ENCODE results near the gene ERC2.
A peak's percentile ranks its signal among the peaks of the same experiment; 100 is the strongest.

ERC2 gene

DNA sequence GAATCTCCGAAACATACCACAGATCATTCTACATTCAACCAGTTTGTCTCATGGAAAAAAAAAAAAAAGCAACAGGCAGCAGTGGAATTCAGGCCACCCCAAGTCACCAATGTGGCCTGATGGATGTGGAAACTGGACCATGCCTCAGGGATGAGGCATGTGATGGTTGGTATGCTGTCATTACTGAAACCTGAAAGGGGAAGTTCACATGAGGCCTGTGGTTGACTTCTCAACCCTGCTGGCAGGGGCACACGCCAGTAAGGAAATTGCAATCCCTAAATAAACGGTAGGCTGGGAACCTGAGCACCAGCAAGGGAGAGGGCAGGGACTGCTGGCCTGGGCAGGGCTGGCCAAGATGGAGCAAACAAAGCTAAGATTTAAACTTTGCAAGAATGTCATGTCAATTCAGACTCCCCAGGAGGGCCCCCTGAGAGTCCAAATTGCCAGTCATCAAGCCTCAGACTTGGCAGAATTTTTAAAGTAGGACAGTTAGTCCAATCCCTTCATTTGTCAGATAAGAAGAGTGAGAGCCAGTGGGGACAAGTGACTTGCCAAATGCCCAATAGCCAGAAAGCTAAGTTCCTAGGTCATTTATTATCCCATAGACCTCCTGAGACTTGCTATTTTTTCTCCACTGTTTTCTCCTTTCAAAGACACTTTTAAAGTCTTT is 310.4 kb downstream of the ERC2 start:
- Histone ChIP-seq H3K27ac (ENCODE audit: low read depth, low read length) (no peak overlapping the region), H3K9ac (ENCODE audit: low read depth, low read length) (no peak overlapping the region), H3K4me3 (ENCODE audit: low read depth, low read length) (no peak overlapping the region), H3K4me1 (ENCODE audit: control insufficient read depth, insufficient read depth, low read length) (0 out of 2 replicates have a peak, but pooled peaks cover 6% of the 10 kb centered on the region), H3K27me3 (ENCODE audit: control insufficient read depth, insufficient read depth, low read length) (no peaks in the 10 kb centered on the region), H3K9me3 (ENCODE audit: control insufficient read depth, insufficient read depth, low read length) (no peaks in the 10 kb centered on the region), H3K36me3 (ENCODE audit: control insufficient read depth, insufficient read depth, low read length) (no peaks in the 10 kb centered on the region)

DNA sequence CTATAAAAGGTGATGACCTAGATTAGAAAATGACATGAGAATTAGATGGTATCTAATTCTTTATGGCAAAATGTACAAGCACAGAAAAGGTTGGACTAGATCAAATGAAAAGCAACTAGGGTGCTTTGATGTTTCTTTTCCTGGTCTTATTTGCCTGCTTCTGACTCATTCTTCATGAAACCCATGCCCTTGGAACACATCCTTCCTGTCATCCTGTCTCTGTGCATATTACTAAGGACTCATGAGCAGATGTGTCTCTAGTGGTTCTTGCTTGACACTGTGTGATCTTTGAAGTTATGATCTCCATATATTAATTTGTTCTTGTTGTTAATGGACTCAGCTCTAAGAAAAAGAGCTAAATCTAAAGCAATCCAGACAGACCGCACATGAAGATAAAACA is 314.0 kb downstream of the ERC2 start:
- 0 out of 2 replicates have a peak, but pooled peaks cover 6% of the 10 kb centered on the region for H3K4me1 ChIP-seq (ENCODE audit: control insufficient read depth, insufficient read depth, low read length)
- no peaks in the 10 kb centered on the region for H3K36me3 ChIP-seq (ENCODE audit: control insufficient read depth, insufficient read depth, low read length)
- H3K9me3 ChIP-seq (ENCODE audit: control insufficient read depth, insufficient read depth, low read length): no peaks in the 10 kb centered on the region
- H3K27ac ChIP-seq (ENCODE audit: low read depth, low read length): no peak overlapping the region
- H3K9ac ChIP-seq (ENCODE audit: low read depth, low read length): no peak overlapping the region
- no peaks in the 10 kb centered on the region for H3K27me3 ChIP-seq (ENCODE audit: control insufficient read depth, insufficient read depth, low read length)
- no peak overlapping the region for H3K4me3 ChIP-seq (ENCODE audit: low read depth, low read length)

DNA sequence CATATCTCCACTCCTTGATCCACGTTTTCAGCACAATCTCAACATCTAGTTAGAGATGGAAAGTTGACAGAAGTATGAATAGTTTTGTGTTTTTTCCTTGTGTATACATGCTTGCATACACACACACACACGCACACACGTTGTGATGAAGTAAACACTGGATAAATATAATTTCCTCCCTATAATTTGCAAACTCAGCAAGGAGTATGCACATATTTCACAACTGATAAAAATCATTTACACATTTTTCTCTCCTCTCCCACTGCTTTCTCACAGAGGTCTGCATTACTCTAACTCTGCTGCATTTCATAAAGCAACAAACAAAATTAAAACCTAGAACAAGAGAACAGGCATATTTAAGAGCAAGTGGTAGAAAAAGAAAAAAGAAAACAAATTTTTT is 320.9 kb downstream of the ERC2 start:
- H3K27me3 ChIP-seq (ENCODE audit: control insufficient read depth, insufficient read depth, low read length): no peaks in the 10 kb centered on the region
- no peak overlapping the region for H3K4me3 ChIP-seq (ENCODE audit: low read depth, low read length)
- no peaks in the 10 kb centered on the region for H3K4me1 ChIP-seq (ENCODE audit: control insufficient read depth, insufficient read depth, low read length)
- H3K36me3 ChIP-seq (ENCODE audit: control insufficient read depth, insufficient read depth, low read length): no peaks in the 10 kb centered on the region
- H3K9me3 ChIP-seq (ENCODE audit: control insufficient read depth, insufficient read depth, low read length): no peaks in the 10 kb centered on the region
- H3K9ac ChIP-seq (ENCODE audit: low read depth, low read length): no peak overlapping the region
- H3K27ac ChIP-seq (ENCODE audit: low read depth, low read length): no peak overlapping the region

DNA sequence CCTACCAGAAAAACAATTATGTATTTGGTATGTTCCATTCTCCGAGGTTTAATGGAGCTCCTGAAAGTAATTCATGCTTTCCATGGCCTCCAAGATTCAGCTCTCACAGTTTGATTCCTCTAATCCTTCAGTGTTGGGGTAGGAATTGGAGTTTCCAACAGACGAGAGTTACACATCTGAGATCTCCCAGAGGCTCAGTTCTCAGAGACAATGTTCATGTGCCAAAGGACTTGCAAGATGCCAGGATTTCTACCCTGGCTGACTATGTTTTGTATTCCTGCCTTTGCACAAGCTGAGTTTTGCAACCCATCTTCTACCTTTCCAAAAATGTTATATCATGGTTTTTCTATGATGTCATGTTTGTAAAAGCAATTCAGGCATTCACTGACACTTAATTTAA is 322.9 kb downstream of the ERC2 start:
- Histone ChIP-seq H3K9ac (ENCODE audit: low read depth, low read length) (no peak overlapping the region), H3K4me3 (ENCODE audit: low read depth, low read length) (no peak overlapping the region), H3K36me3 (ENCODE audit: control insufficient read depth, insufficient read depth, low read length) (no peaks in the 10 kb centered on the region), H3K9me3 (ENCODE audit: control insufficient read depth, insufficient read depth, low read length) (no peaks in the 10 kb centered on the region), H3K4me1 (ENCODE audit: control insufficient read depth, insufficient read depth, low read length) (no peaks in the 10 kb centered on the region), H3K27me3 (ENCODE audit: control insufficient read depth, insufficient read depth, low read length) (no peaks in the 10 kb centered on the region), H3K27ac (ENCODE audit: low read depth, low read length) (no peak overlapping the region)

DNA sequence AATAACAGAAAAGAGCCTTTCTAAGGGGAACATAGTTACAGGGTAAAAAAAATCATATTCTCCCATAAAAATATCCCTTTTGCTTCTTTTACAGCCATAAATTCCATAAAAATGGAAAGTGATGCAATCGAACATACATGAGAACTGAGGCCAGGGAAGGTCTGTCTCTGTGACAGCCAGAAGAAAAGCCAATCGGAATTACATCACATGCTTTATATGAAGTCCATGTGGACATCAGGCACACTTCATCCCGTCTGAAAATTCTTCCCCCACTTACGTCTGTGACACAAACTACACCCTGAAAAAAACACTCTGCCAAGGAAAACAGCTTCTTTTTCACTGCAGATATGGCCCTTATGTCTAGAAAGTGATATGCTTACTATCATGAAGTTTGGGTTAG is 323.5 kb downstream of the ERC2 start:
- Histone ChIP-seq H3K27ac (ENCODE audit: low read depth, low read length) (no peak overlapping the region), H3K4me1 (ENCODE audit: control insufficient read depth, insufficient read depth, low read length) (no peaks in the 10 kb centered on the region), H3K27me3 (ENCODE audit: control insufficient read depth, insufficient read depth, low read length) (no peaks in the 10 kb centered on the region), H3K36me3 (ENCODE audit: control insufficient read depth, insufficient read depth, low read length) (no peaks in the 10 kb centered on the region), H3K4me3 (ENCODE audit: low read depth, low read length) (no peak overlapping the region), H3K9me3 (ENCODE audit: control insufficient read depth, insufficient read depth, low read length) (no peaks in the 10 kb centered on the region), H3K9ac (ENCODE audit: low read depth, low read length) (no peak overlapping the region)

DNA sequence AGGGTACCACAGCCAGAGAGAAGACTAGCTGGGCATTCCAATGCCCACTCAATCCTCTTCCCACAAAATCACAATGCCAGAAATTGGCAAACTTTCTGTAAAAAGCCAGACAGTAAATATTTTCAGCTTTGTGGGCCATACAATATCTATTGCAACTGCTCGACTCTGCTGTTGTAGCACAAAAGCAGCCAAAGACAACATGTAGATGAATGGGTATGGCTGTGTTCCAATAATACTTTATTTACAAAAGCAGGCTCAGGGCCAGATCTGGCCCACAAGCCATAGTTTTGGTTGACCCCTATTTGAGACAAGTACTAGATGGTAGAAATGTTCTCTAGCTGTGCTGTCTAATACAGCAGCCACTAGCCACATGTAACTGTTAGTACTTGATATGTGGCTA is 330.9 kb downstream of the ERC2 start:
- H3K4me1 ChIP-seq (ENCODE audit: control insufficient read depth, insufficient read depth, low read length): no peaks in the 10 kb centered on the region; the same call in 1 of the 2 replicates
- H3K9ac ChIP-seq (ENCODE audit: low read depth, low read length): no peak overlapping the region
- no peak overlapping the region for H3K27ac ChIP-seq (ENCODE audit: low read depth, low read length)
- no peaks in the 10 kb centered on the region for H3K36me3 ChIP-seq (ENCODE audit: control insufficient read depth, insufficient read depth, low read length)
- no peak overlapping the region for H3K4me3 ChIP-seq (ENCODE audit: low read depth, low read length)
- no peaks in the 10 kb centered on the region for H3K9me3 ChIP-seq (ENCODE audit: control insufficient read depth, insufficient read depth, low read length)
- no peaks in the 10 kb centered on the region for H3K27me3 ChIP-seq (ENCODE audit: control insufficient read depth, insufficient read depth, low read length)

DNA sequence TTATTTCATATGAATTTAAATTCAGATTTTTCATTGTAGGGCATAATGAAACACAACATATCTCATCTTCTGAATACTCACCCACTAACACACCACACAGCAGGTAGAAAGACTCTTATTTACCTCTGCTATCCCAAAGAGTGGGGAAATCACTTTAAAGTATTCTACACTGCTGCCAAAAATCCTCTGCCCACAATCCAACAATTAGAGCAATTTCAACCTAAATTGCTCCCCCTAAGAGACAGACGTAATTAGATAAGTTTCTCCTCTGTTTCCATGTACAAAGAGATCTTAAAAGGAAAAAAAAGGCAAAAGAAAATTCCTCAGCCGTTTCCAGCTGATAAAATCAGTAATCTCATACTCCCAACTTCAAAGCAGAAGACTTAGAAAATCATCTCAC is 331.8 kb downstream of the ERC2 start:
- H3K9ac ChIP-seq (ENCODE audit: low read depth, low read length): no peak overlapping the region
- H3K4me3 ChIP-seq (ENCODE audit: low read depth, low read length): no peak overlapping the region
- no peaks in the 10 kb centered on the region for H3K36me3 ChIP-seq (ENCODE audit: control insufficient read depth, insufficient read depth, low read length)
- no peaks in the 10 kb centered on the region for H3K27me3 ChIP-seq (ENCODE audit: control insufficient read depth, insufficient read depth, low read length)
- peaks cover 8% of the 10 kb centered on the region for H3K4me1 ChIP-seq (ENCODE audit: control insufficient read depth, insufficient read depth, low read length)
- H3K9me3 ChIP-seq (ENCODE audit: control insufficient read depth, insufficient read depth, low read length): no peaks in the 10 kb centered on the region
- no peak overlapping the region for H3K27ac ChIP-seq (ENCODE audit: low read depth, low read length)

DNA sequence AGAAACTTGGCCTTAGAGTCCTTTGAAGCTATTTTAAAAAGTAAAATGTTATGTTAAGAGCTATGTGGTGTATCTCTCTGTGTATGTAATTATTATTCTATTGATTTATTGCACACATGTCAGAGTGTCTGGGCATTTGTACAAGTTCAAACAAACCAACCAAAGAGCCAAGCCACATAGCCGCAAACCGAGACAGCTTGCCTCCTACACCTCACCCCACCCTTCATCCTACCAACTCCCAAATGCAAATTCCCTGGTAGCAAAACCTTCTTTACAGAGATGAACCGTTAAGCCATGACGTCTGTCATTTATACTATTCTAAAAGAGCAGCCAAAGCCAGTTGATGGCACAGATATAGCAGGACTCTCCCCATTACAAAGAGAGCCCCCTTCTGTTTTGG is 332.3 kb downstream of the ERC2 start:
- H3K27me3 ChIP-seq (ENCODE audit: control insufficient read depth, insufficient read depth, low read length): no peaks in the 10 kb centered on the region
- no peak overlapping the region for H3K9ac ChIP-seq (ENCODE audit: low read depth, low read length)
- H3K4me3 ChIP-seq (ENCODE audit: low read depth, low read length): no peak overlapping the region
- no peaks in the 10 kb centered on the region for H3K36me3 ChIP-seq (ENCODE audit: control insufficient read depth, insufficient read depth, low read length)
- H3K27ac ChIP-seq (ENCODE audit: low read depth, low read length): no peak overlapping the region
- peaks cover 14% of the 10 kb centered on the region for H3K4me1 ChIP-seq (ENCODE audit: control insufficient read depth, insufficient read depth, low read length)
- H3K9me3 ChIP-seq (ENCODE audit: control insufficient read depth, insufficient read depth, low read length): no peaks in the 10 kb centered on the region

DNA sequence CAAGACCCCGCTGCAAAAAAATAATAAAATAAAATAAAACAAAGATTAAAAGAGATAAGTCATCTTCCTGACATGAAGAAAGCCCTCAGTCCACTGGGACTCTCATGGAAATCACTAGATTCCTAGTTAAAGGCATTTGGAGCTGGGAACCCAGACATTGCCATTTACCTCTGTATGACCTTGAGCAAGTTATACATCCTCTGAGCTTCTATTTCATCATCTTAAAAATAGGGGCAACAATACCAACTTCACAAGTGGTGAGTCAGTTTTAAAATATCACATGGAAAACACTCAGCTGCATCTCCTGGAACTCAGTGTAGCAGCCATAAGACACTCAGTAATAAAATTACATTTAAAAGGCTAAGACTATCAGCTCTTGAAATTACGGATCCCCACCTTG is 334.8 kb downstream of the ERC2 start:
- Histone ChIP-seq H3K27ac (ENCODE audit: low read depth, low read length) (no peak overlapping the region), H3K9ac (ENCODE audit: low read depth, low read length) (no peak overlapping the region), H3K9me3 (ENCODE audit: control insufficient read depth, insufficient read depth, low read length) (no peaks in the 10 kb centered on the region), H3K4me3 (ENCODE audit: low read depth, low read length) (no peak overlapping the region), H3K27me3 (ENCODE audit: control insufficient read depth, insufficient read depth, low read length) (no peaks in the 10 kb centered on the region), H3K36me3 (ENCODE audit: control insufficient read depth, insufficient read depth, low read length) (no peaks in the 10 kb centered on the region), H3K4me1 (ENCODE audit: control insufficient read depth, insufficient read depth, low read length) (peaks cover 24% of the 10 kb centered on the region)

DNA sequence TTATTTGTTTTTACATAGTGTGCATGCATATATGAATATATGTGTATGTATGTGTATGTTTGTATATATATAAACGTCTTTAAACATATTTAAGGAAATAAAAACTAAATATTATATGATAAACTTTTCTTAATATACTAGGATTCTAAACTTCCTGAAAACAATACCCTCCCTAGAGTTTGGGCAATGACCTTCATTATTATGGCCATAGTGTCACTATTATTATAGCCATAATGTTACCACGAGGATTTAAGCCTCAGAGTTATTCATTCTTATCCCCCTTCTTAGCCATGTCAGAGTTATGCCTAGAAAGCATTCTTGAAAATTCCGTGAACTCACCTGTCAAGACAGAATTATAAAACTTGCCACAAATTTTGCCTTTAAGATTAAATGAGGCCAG is 335.5 kb downstream of the ERC2 start:
- Histone ChIP-seq H3K27ac (ENCODE audit: low read depth, low read length) (peak overlapping the region; percentile 87), H3K9me3 (ENCODE audit: control insufficient read depth, insufficient read depth, low read length) (no peaks in the 10 kb centered on the region)

DNA sequence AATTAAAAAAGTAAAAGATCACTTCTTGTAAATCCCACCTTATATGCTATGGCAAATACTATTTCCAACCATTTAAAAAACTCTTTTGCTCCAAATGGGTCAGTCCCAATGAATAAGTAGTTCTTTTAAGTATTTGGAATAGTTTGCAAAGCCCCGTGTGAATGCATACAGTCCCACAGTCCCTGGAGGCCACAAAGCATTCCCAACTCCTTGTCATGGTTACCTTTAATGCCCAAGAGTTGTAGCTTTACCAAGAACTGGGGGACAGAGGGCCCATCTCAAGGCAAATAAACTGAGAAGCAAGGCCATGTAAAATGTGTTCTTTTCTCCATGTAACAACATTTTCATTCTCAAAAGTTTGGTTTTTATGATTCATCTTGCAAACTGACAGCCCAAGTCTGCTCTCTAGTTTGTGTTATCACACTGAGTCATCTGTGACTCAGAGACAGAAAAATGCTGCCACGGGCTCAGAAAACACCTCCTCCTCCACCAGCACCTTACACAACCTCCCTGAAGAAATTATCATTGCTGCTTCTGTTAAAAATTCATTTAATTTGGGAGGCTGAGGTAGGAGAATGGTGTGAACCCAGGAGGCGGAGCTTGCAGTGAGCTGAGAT is 336.2 kb downstream of the ERC2 start:
- H3K27ac ChIP-seq (ENCODE audit: low read depth, low read length): peak overlapping the region; percentile 87
- no peaks in the 10 kb centered on the region for H3K9me3 ChIP-seq (ENCODE audit: control insufficient read depth, insufficient read depth, low read length)
- peaks cover 27% of the 10 kb centered on the region for H3K4me1 ChIP-seq (ENCODE audit: control insufficient read depth, insufficient read depth, low read length)
- no peaks in the 10 kb centered on the region for H3K36me3 ChIP-seq (ENCODE audit: control insufficient read depth, insufficient read depth, low read length)
- no peak overlapping the region for H3K9ac ChIP-seq (ENCODE audit: low read depth, low read length)
- no peak overlapping the region for H3K4me3 ChIP-seq (ENCODE audit: low read depth, low read length)
- no peaks in the 10 kb centered on the region for H3K27me3 ChIP-seq (ENCODE audit: control insufficient read depth, insufficient read depth, low read length)

More for the DNA sequence above, 335.5 kb downstream of the ERC2 start:
- H3K36me3 ChIP-seq (ENCODE audit: control insufficient read depth, insufficient read depth, low read length): no peaks in the 10 kb centered on the region
- peaks cover 27% of the 10 kb centered on the region for H3K4me1 ChIP-seq (ENCODE audit: control insufficient read depth, insufficient read depth, low read length)
- no peaks in the 10 kb centered on the region for H3K27me3 ChIP-seq (ENCODE audit: control insufficient read depth, insufficient read depth, low read length)
- H3K4me3 ChIP-seq (ENCODE audit: low read depth, low read length): no peak overlapping the region
- no peak overlapping the region for H3K9ac ChIP-seq (ENCODE audit: low read depth, low read length)

All from HUES48 (cell line).